LNCaP clone FGC (cell line): ENCODE results near the gene KCNQ1.

Experiments used
- DNase-seq: peaks from one replicate; pipeline ENCODE4 v3.0.0-alpha.2; 2011; ENCODE audit warnings: low read depth
- H3K4me3 ChIP-seq: 2 replicates; pipeline ENCODE4 v1.5.1; 2011; ENCODE audit warnings: mild to moderate bottlenecking, low read depth, low read length, control low read depth
- CTCF ChIP-seq: IDR thresholded peaks from 2 replicates; pipeline ENCODE4 v1.5.1; 2012; ENCODE audit warnings: mild to moderate bottlenecking; ENCODE audit not compliant: control insufficient read depth, insufficient read depth; ENCODE audit errors: extremely low read depth

KCNQ1 gene

GRCh38 chr11:2681408-2682145 lies 236.8 kb downstream of the KCNQ1 start:
- DNase-seq, result no peak
- TF ChIP-seq CTCF, result no peak
- no peak overlapping the region for H3K4me3 ChIP-seq

GRCh38 chr11:2683806-2684205 lies 239.0 kb downstream of the KCNQ1 start:
- no peak overlapping the region for H3K4me3 ChIP-seq
- DNase-seq, result no peak
- TF ChIP-seq CTCF, result no peak

- TF ChIP-seq CTCF, result no peak
- H3K4me3 ChIP-seq, result no peak overlapping the region
- no peak for DNase-seq
Measured at GRCh38 chr11:2684581-2684980, 239.8 kb downstream of the KCNQ1 start.

- no peak for TF ChIP-seq CTCF
- no peak overlapping the region for H3K4me3 ChIP-seq
- DNase-seq, result no peak
Measured at GRCh38 chr11:2685051-2685450, 240.2 kb downstream of the KCNQ1 start.

GRCh38 chr11:2685566-2686359 lies 241.0 kb downstream of the KCNQ1 start:
- TF ChIP-seq CTCF, result no peak
- no peak for DNase-seq
- H3K4me3 ChIP-seq, result no peak overlapping the region

GRCh38 chr11:2686360-2687222 lies 241.8 kb downstream of the KCNQ1 start:
- H3K4me3 ChIP-seq, result no peak overlapping the region
- TF ChIP-seq CTCF, result no peak
- no peak for DNase-seq
